ENCODE data around the gene ABLIM2. TPM values are rescaled to one million over a fixed set of nuclear protein-coding genes. Genes with fewer than 3 reads are reported as not detected.

Gene ABLIM2
- total RNA-seq, 1 experiment from 2014 or later = 1.0 TPM

GRCh38 chr4:7939377-7940108 lies 219.1 kb downstream of the ABLIM2 start, which contains the start of gene AFAP1:
Gene AFAP1 (minus strand): TSS chr4:7939861. CDS start chr4:7872078, 67,783 bp downstream.
- no peak within 1 kb of the TSS for H4K5ac ChIP-seq (ENCODE audit: insufficient read length, low read depth, low read length)
- no peak within 1 kb of the TSS for H3K56ac ChIP-seq (ENCODE audit: insufficient read length, low read depth, low read length)
- peaks cover 9% of the 10 kb centered on the region for H3K23me2 ChIP-seq (ENCODE audit: insufficient read length, low read depth, low read length, poor library complexity, severe bottlenecking)
- no peak within 1 kb of the TSS for H2BK5ac ChIP-seq (ENCODE audit: insufficient read length, low read length)
- H3K18ac ChIP-seq (ENCODE audit: insufficient read length, low read depth, low read length) = peak within 1 kb of the TSS; percentile 13
- no peak within 1 kb of the TSS for H3K23ac ChIP-seq (ENCODE audit: insufficient read length, low read depth, low read length)
- no peaks in the 10 kb centered on the region for H3K79me1 ChIP-seq (ENCODE audit: insufficient read depth, low read depth, low read length, poor library complexity, severe bottlenecking)
- H3K27ac ChIP-seq (ENCODE audit: insufficient read length, low read depth, low read length) = no peak within 1 kb of the TSS
- H2AFZ ChIP-seq (ENCODE audit: low read length) = peak within 1 kb of the TSS; percentile 74
- no peak within 1 kb of the TSS for H2BK20ac ChIP-seq (ENCODE audit: low read depth, low read length, poor library complexity, severe bottlenecking)
- Mint-ChIP-seq H3K36me3 (ENCODE audit: insufficient read depth in 1 of 3, low read depth in 3 of 3) (no peaks in the 10 kb centered on the region; a peak in 1 of 7 replicates), H3K27ac (no peak within 1 kb of the TSS), H3K27me3 (ENCODE audit: low read depth) (peaks cover 13% of the 10 kb centered on the region), H3K4me3 (peak within 1 kb of the TSS; percentile 63 to 77), H3K9me3 (no peaks in the 10 kb centered on the region), H3K4me1 (peaks cover 27 to 42% of the 10 kb centered on the region in 2 experiments)
- H3T11ph ChIP-seq (ENCODE audit: low read length) = no peak within 1 kb of the TSS
- peak within 1 kb of the TSS; percentile 77 for H3K4me2 ChIP-seq (ENCODE audit: insufficient read depth, insufficient read length, low read length)
- no peak within 1 kb of the TSS for H2AK5ac ChIP-seq (ENCODE audit: insufficient read length, low read length)
- no CpG with 5 or more reads among the region's 96 CpGs for WGBS (ENCODE audit: extremely low coverage, insufficient read length, low lambda C conversion rate)
- no peak within 1 kb of the TSS for H4K8ac ChIP-seq (replicated peaks; ENCODE audit: insufficient read length, low read depth, low read length)
- TF ChIP-seq, protein P1, sequence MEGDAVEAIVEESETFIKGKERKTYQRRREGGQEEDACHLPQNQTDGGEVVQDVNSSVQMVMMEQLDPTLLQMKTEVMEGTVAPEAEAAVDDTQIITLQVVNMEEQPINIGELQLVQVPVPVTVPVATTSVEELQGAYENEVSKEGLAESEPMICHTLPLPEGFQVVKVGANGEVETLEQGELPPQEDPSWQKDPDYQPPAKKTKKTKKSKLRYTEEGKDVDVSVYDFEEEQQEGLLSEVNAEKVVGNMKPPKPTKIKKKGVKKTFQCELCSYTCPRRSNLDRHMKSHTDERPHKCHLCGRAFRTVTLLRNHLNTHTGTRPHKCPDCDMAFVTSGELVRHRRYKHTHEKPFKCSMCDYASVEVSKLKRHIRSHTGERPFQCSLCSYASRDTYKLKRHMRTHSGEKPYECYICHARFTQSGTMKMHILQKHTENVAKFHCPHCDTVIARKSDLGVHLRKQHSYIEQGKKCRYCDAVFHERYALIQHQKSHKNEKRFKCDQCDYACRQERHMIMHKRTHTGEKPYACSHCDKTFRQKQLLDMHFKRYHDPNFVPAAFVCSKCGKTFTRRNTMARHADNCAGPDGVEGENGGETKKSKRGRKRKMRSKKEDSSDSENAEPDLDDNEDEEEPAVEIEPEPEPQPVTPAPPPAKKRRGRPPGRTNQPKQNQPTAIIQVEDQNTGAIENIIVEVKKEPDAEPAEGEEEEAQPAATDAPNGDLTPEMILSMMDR (conservative IDR thresholded peaks at IDR 0.05) = no peak
- H3K4me1 ChIP-seq (ENCODE audit: insufficient read depth, low read length) = peaks cover 6% of the 10 kb centered on the region; the same call in 1 of the 2 replicates
- H3K14ac ChIP-seq (ENCODE audit: insufficient read depth, low read length) = peak within 1 kb of the TSS; percentile 69; the same call in 1 of the 2 replicates
- no peaks in the 10 kb centered on the region for H3K9me3 ChIP-seq (ENCODE audit: control insufficient read depth, low read depth, low read length)
- no peak within 1 kb of the TSS; the same call in 1 of the 2 replicates for H3K4ac ChIP-seq (ENCODE audit: low read depth, low read length)
- no peak within 1 kb of the TSS for H2BK12ac ChIP-seq (ENCODE audit: insufficient read length, low read depth, low read length)
- peak; percentile 92 for DNase-seq
- no peaks in the 10 kb centered on the region for H3K27me3 ChIP-seq (ENCODE audit: insufficient read depth, low read length)
- no peak within 1 kb of the TSS for H4K91ac ChIP-seq (ENCODE audit: insufficient read length, low read depth, low read length)
- H2BK15ac ChIP-seq (ENCODE audit: low read depth, low read length) = no peak within 1 kb of the TSS
- no peaks in the 10 kb centered on the region for H4K20me1 ChIP-seq (ENCODE audit: control insufficient read depth, insufficient read depth, insufficient read length)
- H3K79me2 ChIP-seq (ENCODE audit: insufficient read depth, low read length) = peaks cover 3% of the 10 kb centered on the region; the same call in 1 of the 2 replicates
- H2BK120ac ChIP-seq (ENCODE audit: low read depth, low read length, poor library complexity, severe bottlenecking) = no peak within 1 kb of the TSS
- H3K9ac ChIP-seq (ENCODE audit: extremely low read depth, insufficient read length, low read length) = no peak within 1 kb of the TSS
